Astrocyte (in vitro differentiated cells and primary cell): ENCODE data around the gene PLCB4. TPM values are rescaled to one million over a fixed set of nuclear protein-coding genes. Genes with fewer than 3 reads are reported as not detected.

Source experiments
- DNase-seq: peaks from one replicate; pipeline ENCODE4 v3.0.0-alpha.2; 2010; ENCODE audit warnings: low read depth
- FAIRE-seq: peaks from 2 replicates; lab custom pipeline; 2011; peaks lifted over from hg19 to GRCh38; lab: Jason Lieb, UNC
- H2AFZ ChIP-seq: 2 replicates; pipeline ENCODE4 v1.6.0; 2012; ENCODE audit warnings: low read depth, low read length, inconsistent platforms
- H3K27ac ChIP-seq: 2 replicates; pipeline ENCODE4 v1.5.1; 2011; ENCODE audit warnings: low read depth, low read length, inconsistent platforms
- H3K27me3 ChIP-seq: 2 replicates; pipeline ENCODE4 v1.6.0; 2011; ENCODE audit warnings: low read length, inconsistent platforms; ENCODE audit not compliant: insufficient read depth
- H3K36me3 ChIP-seq: 2 replicates; pipeline ENCODE4 v1.5.1; 2011; ENCODE audit warnings: low read length, inconsistent platforms; ENCODE audit not compliant: insufficient read depth
- H3K4me1 ChIP-seq: 2 replicates; pipeline ENCODE4 v1.5.1; 2011; ENCODE audit warnings: low read length, inconsistent platforms; ENCODE audit not compliant: insufficient read depth
- H3K4me2 ChIP-seq: 2 replicates; pipeline ENCODE4 v1.6.0; 2012; ENCODE audit warnings: low read length, inconsistent platforms
- H3K4me3 ChIP-seq: 2 replicates; pipeline ENCODE4 v1.5.1; 2011; ENCODE audit warnings: low read depth, mild to moderate bottlenecking, low read length, inconsistent platforms; ENCODE audit not compliant: insufficient read depth
- H3K79me2 ChIP-seq: 2 replicates; pipeline ENCODE4 v1.6.0; 2012; ENCODE audit warnings: mild to moderate bottlenecking, low read length, inconsistent platforms; ENCODE audit not compliant: insufficient read depth
- H3K9ac ChIP-seq: 2 replicates; pipeline ENCODE4 v1.6.0; 2012; ENCODE audit warnings: mild to moderate bottlenecking, low read length, inconsistent platforms
- H3K9me3 ChIP-seq: 2 replicates; pipeline ENCODE4 v1.5.1; 2012; ENCODE audit warnings: low read depth, mild to moderate bottlenecking, low read length, inconsistent platforms; ENCODE audit not compliant: insufficient read depth
- H4K20me1 ChIP-seq: 2 replicates; pipeline ENCODE4 v1.6.0; 2012; ENCODE audit warnings: low read length, inconsistent platforms; ENCODE audit not compliant: insufficient read depth
- H3K27ac Mint-ChIP-seq: one replicate; pipeline ENCODE4 v1.8.0; 2021; ENCODE audit warnings: mild to moderate bottlenecking, mixed read lengths; ENCODE audit not compliant: unreplicated experiment
- H3K27me3 Mint-ChIP-seq: one replicate; pipeline ENCODE4 v1.8.0; 2021; ENCODE audit warnings: low read depth, mixed read lengths; ENCODE audit not compliant: unreplicated experiment
- H3K36me3 Mint-ChIP-seq: one replicate; pipeline ENCODE4 v1.8.0; 2021; ENCODE audit warnings: low read depth, mixed read lengths; ENCODE audit not compliant: unreplicated experiment
- H3K4me1 Mint-ChIP-seq: one replicate; pipeline ENCODE4 v1.8.0; 2021; ENCODE audit warnings: low read depth, mixed read lengths; ENCODE audit not compliant: unreplicated experiment
- H3K4me3 Mint-ChIP-seq: one replicate; pipeline ENCODE4 v1.8.0; 2021; ENCODE audit warnings: mild to moderate bottlenecking, moderate library complexity, mixed read lengths; ENCODE audit not compliant: unreplicated experiment
- H3K9me3 Mint-ChIP-seq: one replicate; pipeline ENCODE4 v1.8.0; 2021; ENCODE audit warnings: mild to moderate bottlenecking, mixed read lengths; ENCODE audit not compliant: unreplicated experiment
- CTCF ChIP-seq: IDR thresholded peaks from 2 replicates; pipeline ENCODE4 v1.5.1; 2011; ENCODE audit warnings: low read depth, mild to moderate bottlenecking, inconsistent platforms, low read length, moderate library complexity; ENCODE audit not compliant: insufficient read depth
- EZH2 ChIP-seq: IDR thresholded peaks from 2 replicates; pipeline ENCODE4 v1.6.1; 2012; ENCODE audit warnings: mild to moderate bottlenecking, low read length, inconsistent platforms; ENCODE audit not compliant: insufficient read depth
- total RNA-seq: library from RNA; stranded (reverse); gene quantifications from 2 replicates; pipeline ENCODE4 v1.2.1, GENCODE V29; 2021

Gene PLCB4
- total RNA-seq, 1 donor from 2014 or later, result 58.2 TPM

GRCh38 chr20:9227896-9228615 is 159.2 kb downstream of the PLCB4 start:
- no peaks in the 10 kb centered on the region for H3K9me3 Mint-ChIP-seq
- DNase-seq, result no peak
- H3K4me3 Mint-ChIP-seq, result no peak overlapping the region

GRCh38 chr20:9228774-9229450 is 160.0 kb downstream of the PLCB4 start:
- Histone ChIP-seq H3K4me3 (no peak overlapping the region), H3K36me3 (no peaks in the 10 kb centered on the region), H3K9ac (no peak overlapping the region), H3K27ac (no peak overlapping the region), H3K4me2 (no peak overlapping the region), H4K20me1 (no peaks in the 10 kb centered on the region), H2AFZ (no peak overlapping the region), H3K9me3 (no peaks in the 10 kb centered on the region), H3K27me3 (no peaks in the 10 kb centered on the region), H3K4me1 (no peaks in the 10 kb centered on the region), H3K79me2 (no peaks in the 10 kb centered on the region)
- H3K27ac Mint-ChIP-seq, result no peak overlapping the region
- no peak for FAIRE-seq
- peaks cover 10% of the 10 kb centered on the region for H3K4me1 Mint-ChIP-seq
- no peak for DNase-seq
- H3K36me3 Mint-ChIP-seq, result peaks cover 7% of the 10 kb centered on the region
- TF ChIP-seq EZH2, result no peak
- TF ChIP-seq CTCF, result no peak
- no peaks in the 10 kb centered on the region for H3K27me3 Mint-ChIP-seq
- no peak overlapping the region for H3K4me3 Mint-ChIP-seq
- H3K9me3 Mint-ChIP-seq, result no peaks in the 10 kb centered on the region

More at GRCh38 chr20:9227896-9228615, 159.2 kb downstream of the PLCB4 start:
- Histone ChIP-seq H4K20me1 (no peaks in the 10 kb centered on the region), H3K9me3 (no peaks in the 10 kb centered on the region), H3K9ac (no peak overlapping the region), H3K27ac (no peak overlapping the region), H2AFZ (no peak overlapping the region), H3K79me2 (no peaks in the 10 kb centered on the region), H3K4me2 (no peak overlapping the region), H3K4me3 (no peak overlapping the region), H3K36me3 (no peaks in the 10 kb centered on the region), H3K27me3 (no peaks in the 10 kb centered on the region), H3K4me1 (no peaks in the 10 kb centered on the region)
- no peak for FAIRE-seq
- Mint-ChIP-seq H3K4me1 (peaks cover 13% of the 10 kb centered on the region), H3K27ac (no peak overlapping the region), H3K27me3 (no peaks in the 10 kb centered on the region), H3K36me3 (peaks cover 9% of the 10 kb centered on the region)
- TF ChIP-seq EZH2, result no peak
- no peak for TF ChIP-seq CTCF

GRCh38 chr20:9230406-9230805 is 161.5 kb downstream of the PLCB4 start:
- Histone ChIP-seq H3K27ac (no peak overlapping the region), H4K20me1 (no peaks in the 10 kb centered on the region), H3K36me3 (no peaks in the 10 kb centered on the region), H2AFZ (no peak overlapping the region), H3K27me3 (no peaks in the 10 kb centered on the region), H3K4me1 (no peaks in the 10 kb centered on the region), H3K9me3 (no peaks in the 10 kb centered on the region), H3K4me2 (no peak overlapping the region), H3K9ac (no peak overlapping the region), H3K4me3 (no peak overlapping the region), H3K79me2 (no peaks in the 10 kb centered on the region)
- H3K4me3 Mint-ChIP-seq, result no peak overlapping the region
- DNase-seq (no peak), FAIRE-seq (no peak)
- peaks cover 10% of the 10 kb centered on the region for H3K4me1 Mint-ChIP-seq
- no peak overlapping the region for H3K27ac Mint-ChIP-seq
- H3K36me3 Mint-ChIP-seq, result peaks cover 7% of the 10 kb centered on the region
- H3K27me3 Mint-ChIP-seq, result no peaks in the 10 kb centered on the region
- no peak for TF ChIP-seq CTCF
- no peak for TF ChIP-seq EZH2
- H3K9me3 Mint-ChIP-seq, result no peaks in the 10 kb centered on the region
